IPS-18c (cell line): Measurements from ENCODE around the gene RAI1.

Experiments
- H3K4me3 ChIP-seq: 2 replicates; pipeline ENCODE4 v1.7.0; 2013; ENCODE audit warnings: low read depth, mild to moderate bottlenecking, low read length, moderate library complexity; ENCODE audit not compliant: insufficient read depth
- H3K9me3 ChIP-seq: one replicate; pipeline ENCODE4 v1.6.1; 2013; ENCODE audit warnings: mild to moderate bottlenecking, low read length, moderate library complexity; ENCODE audit not compliant: control insufficient read depth, insufficient read depth

The RAI1 gene

DNA sequence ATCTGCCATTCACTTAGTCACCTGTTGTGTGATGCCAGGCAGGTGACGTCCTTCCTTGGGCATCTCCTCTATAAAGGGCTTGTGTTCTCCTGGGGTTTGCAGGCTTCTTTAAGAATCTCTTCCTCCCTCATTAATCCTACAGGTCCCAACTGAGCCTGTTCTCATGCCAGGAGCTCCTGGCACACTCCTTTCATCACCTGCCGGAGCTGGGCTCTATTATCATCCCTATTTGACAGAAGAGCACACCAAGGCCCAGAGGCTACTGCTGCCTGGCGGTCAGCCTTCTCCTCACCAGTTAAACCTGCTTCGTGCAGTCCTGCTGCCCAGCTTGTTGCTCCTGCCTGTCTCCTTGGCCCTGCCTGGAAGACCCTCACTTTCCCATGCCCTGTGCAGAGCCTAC lies 51.2 kb downstream of the RAI1 start:
- peaks cover 3% of the 10 kb centered on the region for H3K9me3 ChIP-seq
- H3K4me3 ChIP-seq = no peak overlapping the region

DNA sequence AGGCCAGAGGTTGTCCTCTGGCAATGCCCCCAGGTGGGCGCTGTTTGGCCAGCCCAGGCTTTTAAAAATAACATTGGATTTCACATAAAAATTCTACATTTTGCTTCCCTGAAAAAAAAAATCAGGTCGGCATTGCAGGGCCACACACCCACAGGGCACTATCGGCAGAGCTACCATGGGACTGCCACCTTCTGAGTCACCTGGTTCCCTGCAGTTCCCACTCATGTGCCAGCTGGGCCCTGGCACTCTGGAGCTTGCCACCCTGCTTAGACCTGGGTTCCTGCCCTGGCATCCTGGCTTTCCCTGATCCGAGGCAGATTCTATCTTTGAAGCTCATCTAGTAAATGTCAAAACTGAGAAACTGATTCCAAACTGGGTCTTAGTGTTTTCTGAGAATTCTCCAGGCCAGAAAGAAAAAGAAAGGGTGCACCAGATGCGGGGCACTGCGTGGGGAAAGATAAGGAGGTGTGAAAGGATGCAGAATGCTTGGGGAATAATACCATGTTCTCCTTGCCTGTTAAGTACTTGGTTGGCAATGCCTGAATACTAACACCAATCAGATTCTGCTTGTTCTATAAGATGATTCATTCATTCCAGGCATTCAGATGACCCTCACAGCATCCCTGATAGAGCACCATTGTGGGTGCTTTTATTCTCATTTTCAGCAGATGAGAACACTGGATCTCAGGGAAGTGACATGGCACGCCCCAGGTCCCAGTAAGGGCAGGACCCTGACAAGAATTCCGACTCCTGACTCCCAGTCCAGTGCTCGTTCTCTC lies 51.8 kb downstream of the RAI1 start:
- H3K4me3 ChIP-seq = no peak overlapping the region

DNA sequence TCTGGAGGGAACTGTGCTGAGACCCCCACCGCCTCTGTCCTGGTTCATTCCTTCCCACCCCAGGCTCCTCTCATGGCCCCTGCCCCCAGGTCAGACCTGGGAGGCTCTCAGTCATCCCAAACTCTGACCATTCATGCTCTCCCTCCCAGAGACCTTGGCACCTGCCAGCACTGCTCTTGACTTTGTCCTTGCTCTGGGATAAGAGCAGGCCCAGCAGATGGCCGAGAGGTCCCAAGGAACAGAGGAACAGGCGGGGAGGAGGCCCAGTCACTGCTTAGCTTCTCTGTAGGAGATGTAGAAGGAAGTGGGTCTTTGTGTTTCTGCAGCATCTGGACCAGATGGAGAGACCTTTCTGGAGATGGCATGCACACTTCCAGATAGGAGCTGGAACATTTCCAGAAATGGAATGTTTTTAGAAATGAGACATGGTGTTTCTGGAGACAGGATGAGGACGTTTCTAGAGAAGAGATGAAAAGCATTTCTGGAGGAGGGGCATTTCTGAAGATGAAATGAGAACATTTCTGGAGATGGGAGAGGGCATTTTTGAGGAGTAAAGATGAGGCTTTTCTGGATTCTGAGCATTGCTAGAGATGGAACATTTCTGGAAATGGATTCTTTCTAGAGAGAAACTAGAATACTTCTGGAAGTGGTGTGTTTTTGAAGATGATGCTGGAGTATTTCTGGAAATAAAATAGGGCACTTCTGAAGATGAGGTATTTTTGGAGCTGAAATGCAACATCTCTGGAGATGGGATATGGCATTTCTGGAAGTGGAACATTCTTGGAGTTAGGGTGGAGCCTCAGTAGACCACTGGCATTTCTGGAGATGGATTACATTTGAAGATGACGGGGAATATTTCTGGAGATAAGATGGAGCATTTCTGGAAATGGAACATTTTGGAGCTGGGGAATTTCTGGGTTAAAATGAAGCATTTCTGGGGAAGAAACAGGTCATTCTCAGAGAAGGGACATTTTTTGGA lies 55.2 kb downstream of the RAI1 start:
- H3K4me3 ChIP-seq = no peak overlapping the region

More for the DNA sequence above, 51.8 kb downstream of the RAI1 start:
- H3K9me3 ChIP-seq = peaks cover 3% of the 10 kb centered on the region

DNA sequence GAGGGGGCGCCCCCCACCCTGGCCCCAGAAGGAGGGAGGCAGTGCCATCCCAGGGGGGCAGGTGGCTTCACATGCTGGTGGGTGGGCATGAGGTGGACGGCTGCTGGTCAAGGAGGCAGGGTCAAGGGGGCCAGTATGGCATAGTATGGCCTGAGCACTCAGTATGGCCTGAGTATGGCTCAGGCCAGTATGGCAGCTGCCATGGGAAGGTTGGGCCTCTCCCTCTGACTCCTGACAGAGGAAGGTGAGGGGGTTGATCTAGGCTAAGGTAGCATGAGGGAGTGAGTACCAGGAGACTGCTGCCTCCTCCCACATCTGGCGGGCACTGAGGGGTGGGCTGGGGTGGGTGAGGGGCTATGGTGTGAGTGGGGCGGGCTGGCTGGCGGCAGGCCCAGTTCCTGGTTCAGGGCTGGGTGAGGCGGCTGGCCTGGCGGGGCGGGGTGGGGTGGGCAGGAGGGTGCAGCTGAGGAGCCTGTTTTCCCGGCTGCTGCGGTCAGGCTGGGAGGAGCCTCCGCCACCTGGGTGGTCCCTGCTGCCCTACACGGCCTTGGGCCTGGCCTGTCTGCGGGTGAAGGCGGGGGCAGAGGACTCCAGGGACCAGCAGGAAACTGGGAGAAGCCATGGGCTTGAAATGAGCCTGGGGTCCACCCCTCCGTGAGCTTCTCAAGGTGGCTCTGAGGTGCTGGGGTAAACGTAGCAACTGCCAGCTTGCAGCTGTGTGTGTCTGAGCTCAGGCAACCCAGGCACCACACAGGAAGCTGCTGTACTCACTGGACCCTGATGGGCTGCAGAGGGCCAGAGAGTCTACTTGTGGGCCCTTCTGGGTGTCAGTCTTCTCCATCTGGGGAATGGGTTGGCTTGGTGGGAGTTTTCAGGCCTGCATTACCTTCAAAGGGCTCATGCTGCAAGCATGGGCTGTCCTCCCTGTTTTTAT lies 57.0 kb downstream of the RAI1 start:
- Histone ChIP-seq H3K4me3 (no peak overlapping the region), H3K9me3 (no peaks in the 10 kb centered on the region)

More for the DNA sequence above, 55.2 kb downstream of the RAI1 start:
- no peaks in the 10 kb centered on the region for H3K9me3 ChIP-seq

DNA sequence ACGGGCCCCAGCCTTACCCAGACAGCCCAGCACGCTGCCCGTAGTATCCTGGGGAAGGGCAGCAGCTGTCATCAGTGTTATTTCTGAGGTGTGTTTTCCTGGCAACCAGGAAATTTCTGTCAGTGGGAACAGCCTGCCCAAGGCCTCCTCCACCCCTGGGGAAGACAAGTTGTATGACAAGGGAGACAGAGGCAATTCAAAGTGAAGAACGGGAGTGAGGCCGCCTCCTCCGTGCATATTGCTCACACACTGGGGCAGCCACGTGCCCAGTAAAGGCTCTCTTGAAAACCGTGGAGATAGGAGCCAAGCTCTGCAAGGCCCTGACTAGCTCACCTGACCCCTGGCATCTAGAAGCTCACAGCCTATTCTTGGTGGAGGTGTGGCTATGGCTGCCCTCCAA lies 57.6 kb downstream of the RAI1 start:
- Histone ChIP-seq H3K9me3 (no peaks in the 10 kb centered on the region), H3K4me3 (no peak overlapping the region)

DNA sequence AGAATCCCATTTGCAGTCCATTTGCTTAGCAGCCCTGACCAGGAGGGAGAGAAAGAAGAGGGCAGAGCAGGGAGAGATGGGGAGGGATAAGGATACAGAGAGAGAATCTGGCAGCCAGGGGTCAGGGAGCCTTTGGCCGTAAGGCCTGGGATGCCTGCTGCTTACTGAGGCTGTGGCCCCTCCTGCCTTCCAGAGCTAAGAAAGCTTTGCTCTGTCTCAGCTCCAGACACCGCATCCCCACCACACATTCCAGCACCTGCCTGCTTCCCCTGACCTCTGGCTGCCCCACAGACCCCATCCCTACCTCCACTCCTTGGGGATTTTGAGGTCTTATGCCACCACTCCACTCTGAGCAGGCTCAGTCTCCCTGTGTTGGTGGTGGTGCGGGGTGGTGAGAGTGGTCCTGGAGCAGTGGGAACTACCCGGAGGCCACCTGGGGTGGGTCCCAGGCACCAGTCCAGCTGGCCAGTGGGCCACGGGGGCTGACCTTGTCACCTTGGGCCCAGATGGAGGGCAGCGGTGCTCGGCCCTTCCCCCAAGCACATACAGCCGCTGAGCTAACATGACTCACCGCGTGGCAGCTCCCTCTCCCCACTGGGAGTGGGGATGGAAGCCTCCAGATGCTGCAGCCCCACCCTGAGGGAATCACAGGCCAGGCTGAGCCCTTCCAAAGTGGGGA lies 58.3 kb downstream of the RAI1 start:
- H3K9me3 ChIP-seq = no peaks in the 10 kb centered on the region
- no peak overlapping the region for H3K4me3 ChIP-seq

DNA sequence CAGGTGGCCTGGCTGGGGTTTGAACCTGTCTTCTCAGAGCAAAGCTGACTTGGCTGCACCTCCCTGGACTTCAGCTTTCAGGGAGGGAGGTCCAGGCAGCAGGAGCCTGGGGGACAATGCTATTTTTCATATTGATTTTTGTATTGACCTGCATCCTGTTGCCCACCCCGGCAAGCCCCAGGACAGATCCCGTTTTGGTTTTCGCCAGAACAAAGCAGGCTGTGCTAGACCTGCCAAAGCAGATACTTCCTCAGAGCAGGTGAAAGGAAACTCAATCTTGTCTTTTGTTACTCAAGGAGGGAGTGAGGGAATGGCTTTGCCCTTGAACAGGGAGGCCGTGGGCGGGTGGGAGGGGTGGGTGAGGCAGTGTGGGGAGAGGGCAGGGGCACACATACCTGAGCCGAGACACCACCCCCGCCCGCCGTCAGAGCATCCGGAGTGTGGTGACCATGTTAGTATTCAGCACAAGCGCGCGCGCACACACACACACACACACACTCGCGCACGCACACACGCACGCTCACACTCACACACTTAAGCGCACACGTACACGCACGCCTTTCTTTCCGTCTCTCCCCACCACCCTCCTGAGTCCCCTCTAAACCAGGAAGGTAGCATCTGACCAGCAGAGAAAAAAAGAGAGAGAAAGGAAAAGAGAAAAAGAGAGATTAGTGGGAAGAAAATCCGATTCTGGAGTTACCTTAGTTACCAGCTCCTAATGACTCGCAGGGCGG lies 59.5 kb downstream of the RAI1 start:
- Histone ChIP-seq H3K9me3 (no peaks in the 10 kb centered on the region), H3K4me3 (no peak overlapping the region)

DNA sequence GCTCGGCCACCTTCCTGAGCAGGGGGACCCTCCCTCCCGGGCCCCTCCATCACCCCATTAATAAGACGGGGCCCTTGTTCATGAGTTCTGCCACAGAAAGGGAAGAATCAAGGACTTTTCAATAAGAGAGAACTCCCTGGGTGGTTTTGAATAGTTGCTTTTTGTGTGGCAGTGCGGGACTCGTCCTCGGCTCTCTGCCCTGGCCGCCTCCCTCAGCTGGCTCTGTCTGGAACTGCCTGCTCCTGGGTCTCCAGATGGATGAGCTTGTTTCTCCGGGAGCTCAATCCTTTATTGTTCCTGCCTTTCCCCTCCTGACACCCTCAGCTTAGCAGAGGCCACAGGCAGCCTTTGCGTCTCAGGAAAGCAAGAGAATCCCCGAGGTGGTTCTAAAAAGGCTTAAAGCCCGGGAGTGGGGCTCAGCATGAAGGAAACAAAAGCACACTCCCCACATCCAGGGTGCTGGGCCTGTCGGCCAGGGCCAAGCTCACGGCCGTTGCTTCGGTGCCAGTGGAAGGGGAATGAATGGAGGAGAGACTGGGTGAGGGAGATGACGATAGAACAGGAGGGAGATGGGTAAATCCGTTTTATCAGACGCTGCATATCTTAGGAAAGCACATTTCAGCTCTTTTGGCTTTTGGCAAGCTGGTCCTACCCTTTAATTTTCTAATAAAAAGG lies 60.2 kb downstream of the RAI1 start:
- no peaks in the 10 kb centered on the region for H3K9me3 ChIP-seq
- no peak overlapping the region for H3K4me3 ChIP-seq

DNA sequence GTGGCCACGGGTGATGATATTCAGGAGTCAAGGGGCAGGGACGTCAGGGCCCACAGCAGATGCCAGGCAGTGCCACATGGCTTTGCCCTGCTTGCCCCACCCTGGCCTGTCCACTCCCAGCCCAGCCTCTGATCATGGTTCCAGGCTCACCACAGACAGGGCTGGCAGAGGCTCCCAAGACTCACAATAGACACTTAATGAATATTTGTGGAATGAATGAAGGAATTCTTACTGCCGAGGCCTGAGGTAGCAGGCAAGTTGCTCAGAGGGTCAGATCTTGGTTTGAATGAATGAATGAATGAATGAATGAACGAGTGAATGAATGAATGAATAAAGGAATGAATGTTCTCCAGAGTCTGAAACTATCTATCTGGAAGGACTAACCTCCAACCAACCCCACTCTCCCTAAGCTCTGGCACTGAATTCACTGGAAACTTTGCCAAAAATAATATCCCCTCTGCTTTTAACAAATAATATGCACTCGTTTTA lies 60.9 kb downstream of the RAI1 start:
- Histone ChIP-seq H3K9me3 (no peaks in the 10 kb centered on the region), H3K4me3 (no peak overlapping the region)

DNA sequence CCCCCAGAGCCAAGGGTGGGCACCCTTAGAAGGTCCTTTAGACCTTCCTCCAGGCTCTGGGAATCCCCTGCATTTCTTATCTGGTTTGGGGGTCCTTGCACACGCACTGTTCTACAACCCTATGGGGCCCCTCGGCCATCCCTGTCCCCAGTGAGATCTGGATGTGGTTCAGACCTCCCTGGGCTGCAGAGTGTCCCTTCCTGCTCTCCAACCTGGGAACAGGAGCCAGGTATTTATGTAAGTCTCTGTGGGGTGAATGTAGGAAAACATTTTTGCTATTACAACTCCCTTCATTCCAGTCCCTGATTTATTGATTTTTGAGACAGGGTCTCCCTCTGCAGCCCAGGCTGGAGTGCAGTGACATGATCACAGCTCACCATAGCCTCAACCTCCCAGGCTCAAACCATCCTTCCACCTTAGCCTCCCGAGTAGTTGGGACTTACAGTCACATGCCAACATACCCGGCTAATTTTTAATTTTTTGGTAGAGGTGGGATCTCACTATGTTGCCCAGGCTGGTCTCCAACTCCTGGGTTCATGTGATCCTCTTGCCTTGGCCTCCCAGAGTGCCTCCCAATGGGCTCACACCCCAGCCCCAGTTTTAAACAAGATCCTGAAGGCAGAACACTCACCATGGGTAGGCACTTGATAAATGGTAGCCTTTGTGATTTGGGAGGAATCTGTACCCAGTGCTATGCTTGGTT lies 61.6 kb downstream of the RAI1 start:
- H3K4me3 ChIP-seq = no peak overlapping the region
- no peaks in the 10 kb centered on the region for H3K9me3 ChIP-seq

DNA sequence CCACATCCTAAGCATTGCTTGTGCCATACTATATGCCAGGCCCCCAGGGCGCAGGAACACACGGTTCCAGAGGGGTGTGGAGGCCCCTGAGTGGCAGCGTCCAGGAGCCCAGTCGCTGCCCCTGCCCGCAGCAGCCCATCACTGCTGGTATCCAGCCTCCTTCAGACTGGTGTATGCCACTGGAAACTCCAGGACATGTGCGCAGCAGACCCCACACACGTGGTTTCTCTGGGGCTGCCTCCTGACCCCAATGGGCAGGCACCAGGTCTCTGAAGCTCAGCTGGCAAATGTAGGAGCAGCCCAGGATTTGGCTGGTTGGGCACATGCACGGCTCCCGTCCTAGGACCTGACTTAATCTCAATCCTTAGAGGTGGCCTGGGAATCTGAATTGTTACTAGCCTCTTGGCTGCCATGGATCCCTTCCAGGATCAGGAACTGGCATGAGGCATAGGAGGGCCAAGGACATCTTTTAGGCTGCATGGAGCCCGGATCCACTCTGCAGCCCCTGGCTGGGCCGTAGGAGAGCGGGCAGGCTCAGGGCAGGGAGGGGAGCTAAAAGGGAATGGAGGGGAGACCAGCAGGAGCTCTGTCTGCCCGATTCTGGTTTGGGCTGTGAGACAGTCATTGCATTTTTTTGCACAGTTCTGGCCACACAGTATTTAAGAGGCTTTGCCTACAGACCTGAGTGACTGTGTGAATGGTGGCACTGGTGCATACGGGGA lies 62.3 kb downstream of the RAI1 start:
- H3K9me3 ChIP-seq = no peaks in the 10 kb centered on the region
- H3K4me3 ChIP-seq = no peak overlapping the region

DNA sequence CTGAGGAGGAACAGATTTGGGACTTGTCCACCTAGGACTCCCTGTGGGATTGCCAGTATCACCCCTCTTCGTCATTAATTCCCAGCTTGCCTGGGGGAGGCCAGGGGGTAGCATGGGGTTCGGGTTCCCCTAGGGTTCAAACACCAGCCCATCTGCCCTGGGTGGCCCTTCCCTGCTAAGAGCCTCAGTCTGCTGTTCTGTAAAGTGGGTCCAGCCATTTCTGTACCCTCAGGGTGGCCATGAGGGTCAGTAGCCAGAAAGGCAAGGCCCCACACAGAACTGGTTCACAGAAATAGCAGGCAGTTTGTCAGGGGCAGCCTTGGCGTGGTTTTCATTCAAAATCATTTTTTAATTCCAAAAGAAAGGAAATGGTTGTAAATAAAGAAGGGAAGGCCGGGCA lies 62.9 kb downstream of the RAI1 start:
- no peaks in the 10 kb centered on the region for H3K9me3 ChIP-seq
- no peak overlapping the region for H3K4me3 ChIP-seq

DNA sequence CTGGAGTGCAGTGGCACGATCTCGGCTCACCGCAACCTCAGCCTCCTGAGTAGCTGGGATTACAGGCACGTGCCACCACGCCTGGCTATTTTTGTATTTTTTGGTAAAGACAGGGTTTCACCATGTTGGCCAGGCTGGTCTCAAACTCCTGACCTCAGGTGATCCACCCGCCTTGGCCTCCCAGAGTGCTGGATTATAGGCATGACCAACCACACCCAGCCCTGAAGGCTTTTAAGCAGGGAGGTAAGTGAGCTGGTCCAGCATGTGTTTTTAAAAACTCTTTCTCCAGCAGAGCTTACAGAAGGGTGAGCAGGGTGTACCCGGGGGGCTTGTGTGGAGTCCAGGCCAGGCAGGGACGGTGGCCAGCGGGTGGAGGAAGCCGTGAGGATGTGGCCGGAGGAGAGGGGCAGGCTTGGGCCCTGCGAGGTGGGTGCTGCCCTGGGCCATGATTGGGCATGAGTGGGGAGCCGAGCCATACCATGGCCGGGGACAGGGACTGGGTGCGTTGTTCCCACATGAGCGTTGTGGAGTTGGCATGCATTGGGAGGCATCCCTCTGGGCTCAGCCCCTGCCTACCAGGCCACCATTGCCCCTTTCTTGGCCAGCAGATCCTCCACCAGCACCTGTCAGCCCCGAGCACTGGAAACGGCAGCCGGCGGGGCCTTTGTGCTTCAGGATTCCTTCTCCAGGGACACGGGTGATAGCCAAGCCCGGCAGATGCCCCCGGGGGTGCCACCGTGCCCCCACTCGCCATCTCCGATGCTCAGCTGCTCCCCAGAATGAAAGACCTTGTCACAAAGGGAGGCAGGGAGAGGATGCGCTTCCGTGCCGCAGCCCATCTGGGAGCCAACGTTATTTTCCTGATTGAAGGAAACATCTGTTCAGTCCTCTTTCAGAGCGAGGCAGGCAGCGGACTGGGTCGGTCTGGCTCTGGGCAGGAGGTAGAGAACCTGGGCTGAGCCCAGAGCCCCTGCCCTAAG lies 64.5 kb downstream of the RAI1 start:
- H3K9me3 ChIP-seq = no peaks in the 10 kb centered on the region
- no peak overlapping the region for H3K4me3 ChIP-seq
